SK-N-MC (cell line): ENCODE results near the gene PHYH.

Experiments
- EZH2 ChIP-seq: fragments of 200-600 bp; sonication (generic); IDR thresholded peaks from one replicate; pipeline ENCODE4 v1.6.1; 2017; ENCODE audit warnings: antibody characterized with exemption
- FOXP2 ChIP-seq: optimal IDR thresholded peaks from 2 replicates; pipeline ENCODE3; 2011; ENCODE audit warnings: mild to moderate bottlenecking, moderate library complexity; ENCODE audit not compliant: insufficient read depth; ENCODE audit errors: extremely low read length, control extremely low read depth
- POLR2AphosphoS5 ChIP-seq: IDR thresholded peaks from 2 replicates; pipeline ENCODE4 v1.6.1; 2012; ENCODE audit warnings: mild to moderate bottlenecking, low read depth, low read length, borderline replicate concordance

GRCh38 chr10:13247246-13247645, 52.6 kb downstream of the PHYH start:
- TF ChIP-seq POLR2AphosphoS5 (no peak), EZH2 (no peak), FOXP2 (no peak)
